Naive thymus-derived CD4-positive, alpha-beta T cell (primary cell): Measurements from ENCODE around the gene PTPRN2. TPM values are rescaled to one million over a fixed set of nuclear protein-coding genes. Genes with fewer than 3 reads are reported as not detected.

ENCODE experiments used
- ATAC-seq: fragments of 150-1000 bp; cut with Tn5 transposase; 2 replicates; pipeline ENCODE4 v1.10.0; 2021; ENCODE audit warnings: mild to moderate bottlenecking, moderate library complexity
- CTCF ChIA-PET: fragments of 350-600 bp; sonication (Branson Sonifier 250); formaldehyde crosslinking; loops from one replicate; lab custom pipeline; 2021; ENCODE audit warnings: antibody characterized with exemption; lab: Charles Lee
- POLR2A ChIA-PET: fragments of 350-600 bp; sonication (Branson Sonifier 250); formaldehyde crosslinking; loops from one replicate; lab custom pipeline; 2021; ENCODE audit warnings: antibody characterized with exemption, inconsistent platforms; lab: Charles Lee
- DNase-seq, 9 donors: peaks; one replicate each; pipeline versions ENCODE4 v3.0.0 to v3.0.0-alpha.2; 2020 to 2022; ENCODE audit warnings: mixed read lengths in 1 of 9
- H3K27ac ChIP-seq: one replicate; pipeline ENCODE4 v1.7.0; 2013; ENCODE audit warnings: mild to moderate bottlenecking, low read depth, low read length, moderate library complexity
- H3K27me3 ChIP-seq, 2 donors: one replicate each; pipeline ENCODE4 v1.7.0; 2013; ENCODE audit warnings: low read length in 2 of 2, mild to moderate bottlenecking in 2 of 2, moderate library complexity in 2 of 2; ENCODE audit not compliant: control insufficient read depth in 2 of 2, insufficient read depth in 2 of 2
- H3K36me3 ChIP-seq, 3 experiments: 1 replicate in 2 of 3; 2 replicates in 1 of 3; pipeline ENCODE4 v1.7.0; 2013; ENCODE audit warnings: low read length in 3 of 3, mild to moderate bottlenecking in 3 of 3, moderate library complexity in 1 of 3; ENCODE audit not compliant: insufficient read depth in 3 of 3, control insufficient read depth in 2 of 3
- H3K4me1 ChIP-seq, 2 donors: one replicate each; pipeline ENCODE4 v1.7.0; 2013; ENCODE audit warnings: low read length in 2 of 2, mild to moderate bottlenecking in 2 of 2, moderate library complexity in 1 of 2; ENCODE audit not compliant: control insufficient read depth in 2 of 2, insufficient read depth in 2 of 2
- H3K4me3 ChIP-seq: 2 replicates; pipeline ENCODE4 v1.7.0; 2013; ENCODE audit warnings: mild to moderate bottlenecking, low read length
- H3K9me3 ChIP-seq, 3 experiments: 1 replicate in 2 of 3; 2 replicates in 1 of 3; pipeline ENCODE4 v1.7.0; 2013; ENCODE audit warnings: low read length in 3 of 3; ENCODE audit not compliant: control insufficient read depth in 2 of 3
- H3K27ac Mint-ChIP-seq, 9 donors: one replicate each; pipeline ENCODE4 v1.8.0; 2020 to 2022; ENCODE audit warnings: mixed read lengths in 9 of 9, mild to moderate bottlenecking in 8 of 9, moderate library complexity in 5 of 9, inconsistent platforms in 2 of 9
- H3K27me3 Mint-ChIP-seq, 5 donors: one replicate each; pipeline ENCODE4 v1.8.0; 2021 to 2022; ENCODE audit warnings: mixed read lengths in 5 of 5, mild to moderate bottlenecking in 1 of 5
- H3K36me3 Mint-ChIP-seq, 5 donors: one replicate each; pipeline ENCODE4 v1.8.0; 2020 to 2022; ENCODE audit warnings: mixed read lengths in 5 of 5, mild to moderate bottlenecking in 3 of 5, inconsistent platforms in 1 of 5
- H3K4me1 Mint-ChIP-seq, 7 donors: one replicate each; pipeline ENCODE4 v1.8.0; 2020 to 2022; ENCODE audit warnings: mixed read lengths in 7 of 7, mild to moderate bottlenecking in 3 of 7, inconsistent platforms in 1 of 7
- H3K4me3 Mint-ChIP-seq, 10 donors: one replicate each; pipeline ENCODE4 v1.8.0; 2020 to 2022; ENCODE audit warnings: mild to moderate bottlenecking in 10 of 10, mixed read lengths in 10 of 10, moderate library complexity in 6 of 10, inconsistent platforms in 2 of 10
- H3K9me3 Mint-ChIP-seq, 11 donors: one replicate each; pipeline ENCODE4 v1.8.0; 2020 to 2022; ENCODE audit warnings: mixed read lengths in 11 of 11, mild to moderate bottlenecking in 4 of 11, inconsistent platforms in 1 of 11, moderate library complexity in 1 of 11
- intact Hi-C, 2 donors: fragments of 100-400 bp; cut with micrococcal nuclease; formaldehyde crosslinking; loops; one replicate each; pipeline ENCODE4 v1.15.1; 2023
- polyA plus RNA-seq, 2 donors: library from polyadenylated mRNA; unstranded; fragments of 300-500 nt; fragmentation: Illumina TruSeq; gene quantifications; one replicate each; pipeline ENCODE4 v1.2.3, GENCODE V29; 2021
- total RNA-seq, 6 experiments: library from RNA in 5 of 6; stranded (reverse) in 5 of 6; gene quantifications; 1 replicate in 5 of 6; 2 replicates in 1 of 6; pipeline ENCODE4 v1.2.3 and lab custom pipeline; 2021 to 2026

Gene PTPRN2
- total and polyA plus RNA-seq, 7 experiments from 2014 or later: 0.58 to 2.3 (median 1.4) TPM

DNA sequence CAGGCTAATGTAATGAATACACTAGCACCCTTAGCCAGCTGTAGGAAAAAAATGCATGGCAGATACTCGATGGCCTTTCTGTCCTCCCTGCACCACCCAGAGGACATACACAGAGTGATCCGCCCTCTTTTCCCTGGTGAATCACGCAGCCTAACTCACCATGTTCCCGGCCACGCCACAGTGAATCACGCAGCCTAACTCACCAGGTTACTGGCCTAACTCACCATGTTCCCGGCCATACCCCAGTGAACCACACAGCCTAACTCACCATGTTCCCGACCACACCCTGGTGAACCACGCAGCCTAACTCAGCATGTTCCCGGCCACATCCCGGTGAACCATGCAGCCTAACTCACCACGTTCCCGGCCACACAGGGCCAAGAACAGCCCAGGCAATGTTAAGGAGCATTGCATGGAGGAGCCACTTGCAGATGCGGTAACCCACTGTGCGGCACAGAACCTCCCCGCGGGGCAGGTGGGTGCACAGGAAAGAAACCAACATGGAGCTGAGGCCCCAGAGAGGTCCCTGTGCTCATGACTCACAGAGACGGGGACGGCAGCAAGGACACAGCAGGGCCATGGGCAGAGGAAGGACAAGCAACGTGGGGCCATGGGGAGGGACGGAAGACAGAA lies 742.3 kb downstream of the PTPRN2 start:
- Histone ChIP-seq H3K27me3 (no peaks in the 10 kb centered on the region), H3K4me1 (no peaks in the 10 kb centered on the region), H3K27ac (no peak overlapping the region), H3K9me3 (no peaks in the 10 kb centered on the region), H3K36me3 (no peaks in the 10 kb centered on the region), H3K4me3 (no peak overlapping the region)
- no peaks in the 10 kb centered on the region for H3K36me3 Mint-ChIP-seq
- H3K4me3 Mint-ChIP-seq: no peak overlapping the region
- ATAC-seq (no peak), DNase-seq (no peak)
- CTCF ChIA-PET: no interaction called here
- no peaks in the 10 kb centered on the region for H3K9me3 Mint-ChIP-seq
- intact Hi-C loops: no loop called here
- H3K27me3 Mint-ChIP-seq: peaks cover 0 to 5% (median 0%) of the 10 kb centered on the region in 5 donors
- POLR2A ChIA-PET: interaction anchor here (0.6 kb wide), 1 partner anchor 40 kb away, joined by 3 read pairs; no protein-coding TSS in a partner anchor
- peaks cover 0 to 4% (median 0%) of the 10 kb centered on the region in 7 donors for H3K4me1 Mint-ChIP-seq
- H3K27ac Mint-ChIP-seq: peak overlapping the region in 2 of 9 donors; percentile 9 to 48

DNA sequence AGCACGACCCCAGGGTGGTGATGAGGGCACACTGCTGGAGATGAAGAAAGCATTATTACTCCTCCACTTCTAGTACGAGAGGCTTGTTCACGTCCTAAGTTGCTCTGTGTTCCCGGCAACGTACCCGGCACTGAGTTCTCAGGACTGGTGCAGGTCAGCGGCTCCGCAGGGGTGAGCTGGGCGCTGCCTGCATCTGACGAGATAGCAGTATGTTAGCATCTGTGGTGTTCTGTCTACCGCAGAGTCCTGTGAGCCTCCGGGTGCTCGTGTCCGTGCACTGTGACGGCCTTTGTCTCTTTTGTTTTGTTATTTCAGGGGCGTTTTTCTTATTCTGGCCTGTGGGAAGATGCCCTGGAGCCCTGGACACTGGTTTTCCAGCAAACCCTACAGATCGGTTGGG lies 743.0 kb downstream of the PTPRN2 start:
- H3K4me1 Mint-ChIP-seq: peaks cover 0 to 2% (median 0%) of the 10 kb centered on the region in 7 donors
- CTCF ChIA-PET: no interaction called here
- H3K9me3 Mint-ChIP-seq: no peaks in the 10 kb centered on the region
- peak overlapping the region in 1 of 9 donors; percentile 78 for H3K27ac Mint-ChIP-seq
- ATAC-seq: no peak
- H3K27me3 ChIP-seq: no peaks in the 10 kb centered on the region
- DNase-seq: no peak
- intact Hi-C loops: no loop called here
- no peaks in the 10 kb centered on the region for H3K4me1 ChIP-seq
- POLR2A ChIA-PET: no interaction called here
- no peaks in the 10 kb centered on the region for H3K9me3 ChIP-seq
- no peaks in the 10 kb centered on the region for H3K36me3 ChIP-seq
- H3K27ac ChIP-seq: no peak overlapping the region
- H3K4me3 ChIP-seq: no peak overlapping the region
- H3K4me3 Mint-ChIP-seq: no peak overlapping the region
- H3K27me3 Mint-ChIP-seq: peaks cover 0 to 5% (median 0%) of the 10 kb centered on the region in 5 donors
- no peaks in the 10 kb centered on the region for H3K36me3 Mint-ChIP-seq

- no peak for DNase-seq
- intact Hi-C loops: no loop called here
- no peak for ATAC-seq
Observed at GRCh38 chr7:157844141-157844540, 743.5 kb downstream of the PTPRN2 start.

GRCh38 chr7:157843336-157844140 lies 744.1 kb downstream of the PTPRN2 start:
- intact Hi-C loops: no loop called here
- no peaks in the 10 kb centered on the region for H3K9me3 Mint-ChIP-seq

More at GRCh38 chr7:157844141-157844540, 743.5 kb downstream of the PTPRN2 start:
- Mint-ChIP-seq H3K27ac (peak overlapping the region in 2 of 9 donors; percentile 69 to 78), H3K4me3 (no peak overlapping the region), H3K36me3 (no peaks in the 10 kb centered on the region), H3K9me3 (no peaks in the 10 kb centered on the region), H3K27me3 (peaks cover 0 to 5% (median 0%) of the 10 kb centered on the region in 5 donors), H3K4me1 (peaks cover 0 to 2% (median 0%) of the 10 kb centered on the region in 7 donors)
- Histone ChIP-seq H3K27ac (no peak overlapping the region), H3K4me1 (no peaks in the 10 kb centered on the region), H3K36me3 (no peaks in the 10 kb centered on the region), H3K9me3 (no peaks in the 10 kb centered on the region), H3K27me3 (no peaks in the 10 kb centered on the region), H3K4me3 (no peak overlapping the region)
- CTCF ChIA-PET: no interaction called here
- POLR2A ChIA-PET: no interaction called here

DNA sequence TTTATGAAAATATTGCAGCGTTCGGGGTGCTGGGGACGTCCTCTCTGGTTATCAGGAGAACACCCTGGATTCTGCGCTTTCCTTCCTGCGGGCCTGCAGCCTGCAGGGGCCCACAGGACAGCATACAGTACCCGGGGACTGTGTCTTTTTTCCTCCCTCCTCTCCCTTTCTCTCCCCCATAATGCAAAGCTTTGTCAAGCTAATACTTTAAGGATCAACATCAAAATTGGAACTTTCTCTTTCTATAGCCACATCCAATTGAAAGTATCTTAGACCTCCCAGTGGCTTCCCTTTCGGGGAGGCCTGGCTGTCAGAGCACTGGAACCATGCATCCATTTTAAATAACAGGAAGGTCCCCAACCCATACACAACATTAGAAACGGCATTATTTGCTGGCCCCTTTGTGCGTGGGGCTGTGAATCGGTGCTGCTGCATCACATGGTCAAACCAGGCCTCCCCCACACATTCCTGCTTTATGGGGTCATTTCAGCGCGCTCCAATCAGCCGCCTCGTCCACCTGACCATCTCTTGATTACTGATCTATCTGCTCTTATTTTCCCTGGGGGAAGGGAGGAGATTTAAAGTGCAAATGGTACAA lies 745.8 kb downstream of the PTPRN2 start:
- Mint-ChIP-seq H3K27ac (peak overlapping the region in 1 of 9 donors; percentile 57), H3K4me3 (no peak overlapping the region)
- ATAC-seq: no peak

More at GRCh38 chr7:157843336-157844140, 744.1 kb downstream of the PTPRN2 start:
- Mint-ChIP-seq H3K4me3 (no peak overlapping the region), H3K4me1 (peaks cover 0 to 2% (median 0%) of the 10 kb centered on the region in 7 donors), H3K36me3 (no peaks in the 10 kb centered on the region), H3K27ac (no peak overlapping the region), H3K27me3 (peaks cover 0 to 5% (median 0%) of the 10 kb centered on the region in 5 donors)
- H3K27ac ChIP-seq: no peak overlapping the region
- ChIA-PET POLR2A (no interaction called here), CTCF (no interaction called here)
- no peaks in the 10 kb centered on the region for H3K36me3 ChIP-seq
- H3K4me1 ChIP-seq: no peaks in the 10 kb centered on the region
- DNase-seq (no peak), ATAC-seq (no peak)
- no peaks in the 10 kb centered on the region for H3K9me3 ChIP-seq
- no peak overlapping the region for H3K4me3 ChIP-seq
- no peaks in the 10 kb centered on the region for H3K27me3 ChIP-seq

DNA sequence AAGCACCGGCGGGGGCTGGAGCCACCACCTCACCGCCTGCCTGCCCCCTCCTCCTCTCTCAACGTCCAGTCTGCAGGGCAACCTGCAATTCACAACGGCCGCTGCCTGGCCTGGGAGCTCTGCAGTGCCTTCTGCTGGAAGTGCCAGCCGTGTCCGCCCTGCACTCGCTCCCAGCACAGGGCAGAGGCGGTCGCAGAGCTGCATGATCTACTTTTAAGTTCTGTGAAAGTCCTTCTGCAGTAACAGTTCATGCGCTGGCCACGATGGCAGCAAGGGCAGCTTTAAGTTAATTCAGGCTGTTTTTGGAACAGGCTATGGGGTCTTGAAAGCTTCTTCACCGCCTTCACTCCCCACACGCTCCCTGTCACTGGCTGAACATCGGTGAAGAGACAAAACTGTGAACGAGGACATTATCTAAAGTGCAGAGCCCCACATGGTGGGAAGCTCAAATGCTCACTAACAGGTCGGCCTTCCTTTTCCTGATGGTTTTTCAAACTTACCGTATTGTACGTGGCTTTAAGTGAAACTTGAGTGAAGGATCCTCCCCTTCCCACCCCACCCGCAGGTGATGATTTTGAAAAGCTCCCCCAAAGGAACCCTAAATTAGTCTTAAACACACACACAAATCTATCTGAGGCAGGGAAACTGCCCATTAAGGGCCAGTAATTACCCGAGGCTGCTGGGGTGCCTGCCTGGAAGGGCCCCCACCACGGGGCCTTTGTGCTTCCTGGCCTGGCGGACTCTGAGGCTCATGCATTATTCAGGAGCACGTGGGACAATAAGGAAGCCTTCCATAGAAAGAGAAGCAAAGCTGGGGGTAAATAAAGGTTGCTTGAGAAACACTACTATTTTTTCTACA lies 746.5 kb downstream of the PTPRN2 start:
- ATAC-seq (no peak), DNase-seq (no peak)
- Histone ChIP-seq H3K36me3 (no peaks in the 10 kb centered on the region), H3K27ac (no peak overlapping the region), H3K4me1 (no peaks in the 10 kb centered on the region), H3K9me3 (no peaks in the 10 kb centered on the region), H3K27me3 (no peaks in the 10 kb centered on the region), H3K4me3 (no peak overlapping the region)
- no peaks in the 10 kb centered on the region for H3K9me3 Mint-ChIP-seq
- no peaks in the 10 kb centered on the region for H3K36me3 Mint-ChIP-seq
- H3K4me3 Mint-ChIP-seq: no peak overlapping the region
- ChIA-PET POLR2A (interaction anchor here (0.6 to 1.9 kb wide), 2 partner anchors 11 to 13 kb away, joined by 3 to 4 read pairs; no protein-coding TSS in a partner anchor), CTCF (no interaction called here)
- H3K27ac Mint-ChIP-seq: peak overlapping the region in 1 of 9 donors; percentile 57
- H3K27me3 Mint-ChIP-seq: peaks cover 0 to 5% (median 0%) of the 10 kb centered on the region in 5 donors
- peaks cover 0 to 3% (median 0%) of the 10 kb centered on the region in 7 donors for H3K4me1 Mint-ChIP-seq
- intact Hi-C loops: no loop called here

More for the DNA sequence above, 745.8 kb downstream of the PTPRN2 start:
- intact Hi-C loops: no loop called here
- H3K36me3 Mint-ChIP-seq: no peaks in the 10 kb centered on the region
- no peak for DNase-seq
- H3K9me3 Mint-ChIP-seq: no peaks in the 10 kb centered on the region
- Histone ChIP-seq H3K4me1 (no peaks in the 10 kb centered on the region), H3K9me3 (no peaks in the 10 kb centered on the region), H3K4me3 (no peak overlapping the region), H3K27me3 (no peaks in the 10 kb centered on the region), H3K36me3 (no peaks in the 10 kb centered on the region), H3K27ac (no peak overlapping the region)
- ChIA-PET CTCF (no interaction called here), POLR2A (interaction anchor here (1.9 kb wide), 1 partner anchor 10 kb away, joined by 4 read pairs; no protein-coding TSS in a partner anchor)
- peaks cover 0 to 2% (median 0%) of the 10 kb centered on the region in 7 donors for H3K4me1 Mint-ChIP-seq
- H3K27me3 Mint-ChIP-seq: peaks cover 0 to 5% (median 0%) of the 10 kb centered on the region in 5 donors
